SH-SY5Y (cell line): ENCODE measurements around the gene TTC31.

Source experiments
- GATA2 ChIP-seq: IDR thresholded peaks from 2 replicates; pipeline ENCODE4 v1.6.1; 2011; ENCODE audit warnings: mild to moderate bottlenecking, low read depth, low read length
- GATA3 ChIP-seq: IDR thresholded peaks from 2 replicates; pipeline ENCODE4 v1.6.1; 2011; ENCODE audit warnings: low read depth, mild to moderate bottlenecking, low read length, moderate library complexity

GRCh38 chr2:74481961-74482800 is 700 bp upstream of the TTC31 start:
- TF ChIP-seq GATA2: no peak
- no peak for TF ChIP-seq GATA3
